Measurements from ENCODE around the gene CEP170.

DNA sequence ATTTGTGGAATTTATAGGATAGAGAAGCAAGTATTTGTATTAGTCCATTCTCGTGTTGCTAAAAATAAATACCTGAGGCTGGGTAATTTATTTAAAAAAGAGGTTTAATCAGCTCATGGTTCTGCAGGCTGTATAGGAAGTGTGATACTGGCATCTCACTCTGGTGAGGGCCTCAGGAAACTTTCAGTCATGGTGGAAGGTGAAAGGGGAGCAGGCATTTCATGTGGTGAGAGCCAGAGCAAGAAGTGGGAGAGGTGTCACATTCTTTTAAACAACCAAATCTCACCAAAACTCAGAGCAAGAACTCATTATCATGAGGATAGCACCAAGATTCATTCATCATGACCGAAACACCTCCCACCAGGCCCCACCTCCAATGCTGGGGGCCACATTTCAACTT is 18.9 kb upstream of the CEP170 start:
- TF ChIP-seq, protein P1, sequence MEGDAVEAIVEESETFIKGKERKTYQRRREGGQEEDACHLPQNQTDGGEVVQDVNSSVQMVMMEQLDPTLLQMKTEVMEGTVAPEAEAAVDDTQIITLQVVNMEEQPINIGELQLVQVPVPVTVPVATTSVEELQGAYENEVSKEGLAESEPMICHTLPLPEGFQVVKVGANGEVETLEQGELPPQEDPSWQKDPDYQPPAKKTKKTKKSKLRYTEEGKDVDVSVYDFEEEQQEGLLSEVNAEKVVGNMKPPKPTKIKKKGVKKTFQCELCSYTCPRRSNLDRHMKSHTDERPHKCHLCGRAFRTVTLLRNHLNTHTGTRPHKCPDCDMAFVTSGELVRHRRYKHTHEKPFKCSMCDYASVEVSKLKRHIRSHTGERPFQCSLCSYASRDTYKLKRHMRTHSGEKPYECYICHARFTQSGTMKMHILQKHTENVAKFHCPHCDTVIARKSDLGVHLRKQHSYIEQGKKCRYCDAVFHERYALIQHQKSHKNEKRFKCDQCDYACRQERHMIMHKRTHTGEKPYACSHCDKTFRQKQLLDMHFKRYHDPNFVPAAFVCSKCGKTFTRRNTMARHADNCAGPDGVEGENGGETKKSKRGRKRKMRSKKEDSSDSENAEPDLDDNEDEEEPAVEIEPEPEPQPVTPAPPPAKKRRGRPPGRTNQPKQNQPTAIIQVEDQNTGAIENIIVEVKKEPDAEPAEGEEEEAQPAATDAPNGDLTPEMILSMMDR (IDR thresholded peaks at IDR 0.05), result no peak
- no peak for TF ChIP-seq POLR2AphosphoS5 (IDR thresholded peaks at IDR 0.05; ENCODE audit: insufficient read depth in 1 of 2, low read depth in 1 of 2)
